Measurements from ENCODE around the gene FAR2. TPM values are rescaled to one million over a fixed set of nuclear protein-coding genes. Genes with fewer than 3 reads are reported as not detected.

The FAR2 gene
- total RNA-seq, 1 experiment from 2014 or later: 22.1 TPM

DNA sequence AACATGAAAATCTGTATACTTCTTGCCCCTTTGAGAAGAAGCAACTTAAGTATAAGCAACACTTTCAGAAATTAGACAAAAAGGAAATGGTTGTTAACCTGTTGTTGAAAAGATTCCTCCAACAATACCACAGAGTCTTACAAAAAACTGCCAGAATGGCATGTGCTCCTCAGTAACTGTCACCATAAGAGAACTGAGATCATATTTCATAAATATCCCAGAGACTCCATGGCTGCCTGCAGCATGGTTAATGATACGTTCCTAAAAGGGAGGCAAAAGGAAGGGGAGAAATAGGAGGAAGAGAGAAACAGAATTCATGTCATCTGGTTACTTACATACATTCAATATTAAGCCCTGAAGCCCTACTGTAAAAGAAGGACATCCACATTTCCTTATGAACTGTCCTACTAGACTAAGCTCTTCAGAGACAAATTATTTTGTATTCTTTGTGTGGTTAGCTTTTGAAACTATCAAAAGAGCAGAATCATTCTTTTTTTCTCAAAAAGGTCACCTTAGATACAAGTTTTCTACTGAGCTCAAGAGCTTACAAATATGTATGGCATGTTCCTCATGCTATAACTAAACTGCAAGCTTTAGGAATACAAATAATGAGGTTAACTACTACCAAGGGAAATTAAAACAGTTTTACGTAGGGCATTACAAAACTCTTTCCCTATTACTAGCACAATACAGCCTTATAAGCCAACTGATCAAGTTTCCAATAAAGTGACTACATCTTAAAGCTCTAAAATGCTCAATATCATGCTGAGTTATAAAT, 194.1 kb downstream of the FAR2 start:
- no peaks in the 10 kb centered on the region for H3K9me3 ChIP-seq (ENCODE audit: control insufficient read depth, low read depth, low read length)
- H3K18ac ChIP-seq (ENCODE audit: insufficient read length, low read depth, low read length): no peak overlapping the region
- H3T11ph ChIP-seq (ENCODE audit: low read length): no peak overlapping the region
- no peaks in the 10 kb centered on the region for H3K27me3 ChIP-seq (ENCODE audit: insufficient read depth, low read length)
- H3K23me2 ChIP-seq (ENCODE audit: insufficient read length, low read depth, low read length, poor library complexity, severe bottlenecking): no peaks in the 10 kb centered on the region
- H2BK120ac ChIP-seq (ENCODE audit: low read depth, low read length, poor library complexity, severe bottlenecking): no peak overlapping the region
- no peaks in the 10 kb centered on the region for H3K79me2 ChIP-seq (ENCODE audit: insufficient read depth, low read length)
- H4K5ac ChIP-seq (ENCODE audit: insufficient read length, low read depth, low read length): no peak overlapping the region
- no peak for TF ChIP-seq CTCF (conservative IDR thresholded peaks at IDR 0.05)
- H3K14ac ChIP-seq (ENCODE audit: insufficient read depth, low read length): no peak overlapping the region
- no peak overlapping the region for H4K91ac ChIP-seq (ENCODE audit: insufficient read length, low read depth, low read length)
- Mint-ChIP-seq H3K27ac (no peak overlapping the region), H3K4me3 (no peak overlapping the region), H3K27me3 (ENCODE audit: low read depth) (no peaks in the 10 kb centered on the region), H3K4me1 (no peaks in the 10 kb centered on the region), H3K9me3 (no peaks in the 10 kb centered on the region), H3K36me3 (ENCODE audit: insufficient read depth in 1 of 3, low read depth in 3 of 3) (peaks cover 3 to 43% (median 42%) of the 10 kb centered on the region in 3 experiments; a peak in 6 of 7 replicates)
- no peak overlapping the region for H3K4ac ChIP-seq (ENCODE audit: low read depth, low read length)
- H3K23ac ChIP-seq (ENCODE audit: insufficient read length, low read depth, low read length): no peak overlapping the region
- no peak overlapping the region for H2BK12ac ChIP-seq (ENCODE audit: insufficient read length, low read depth, low read length)
- no peak overlapping the region for H2BK15ac ChIP-seq (ENCODE audit: low read depth, low read length)
- H3K4me1 ChIP-seq (ENCODE audit: insufficient read depth, low read length): no peaks in the 10 kb centered on the region
- H3K9ac ChIP-seq (ENCODE audit: extremely low read depth, insufficient read length, low read length): no peak overlapping the region
- no peak overlapping the region for H3K56ac ChIP-seq (ENCODE audit: insufficient read length, low read depth, low read length)
- H4K20me1 ChIP-seq (ENCODE audit: control insufficient read depth, insufficient read depth, insufficient read length): no peaks in the 10 kb centered on the region
- H2AK5ac ChIP-seq (ENCODE audit: insufficient read length, low read length): no peak overlapping the region
- no CpG with 5 or more reads among the region's 2 CpGs for WGBS (ENCODE audit: extremely low coverage, insufficient read length, low lambda C conversion rate)
- no peak overlapping the region for H2AFZ ChIP-seq (ENCODE audit: low read length)
- DNase-seq: no peak
- no peak overlapping the region for H4K8ac ChIP-seq (replicated peaks; ENCODE audit: insufficient read length, low read depth, low read length)
- H2BK20ac ChIP-seq (ENCODE audit: low read depth, low read length, poor library complexity, severe bottlenecking): no peak overlapping the region
- no peak overlapping the region for H3K4me2 ChIP-seq (ENCODE audit: insufficient read depth, insufficient read length, low read length)
- no peak overlapping the region for H2BK5ac ChIP-seq (ENCODE audit: insufficient read length, low read length)
- no peaks in the 10 kb centered on the region for H3K79me1 ChIP-seq (ENCODE audit: insufficient read depth, low read depth, low read length, poor library complexity, severe bottlenecking)
- no peak overlapping the region for H3K27ac ChIP-seq (ENCODE audit: insufficient read length, low read depth, low read length)
